HepG2 (cell line): Measurements from ENCODE around the gene PDGFD. TPM values are rescaled to one million over a fixed set of nuclear protein-coding genes. Genes with fewer than 3 reads are reported as not detected.

Experiments used
- ATAC-seq: fragments of 200-7000 bp; cut with Tn5 transposase; 3 replicates; pipeline ENCODE4 v1.9.1; 2020; ENCODE audit warnings: mild to moderate bottlenecking, moderate library complexity
- BruUV-seq: library from RNA; stranded (reverse); fragments of 400-500 nt; replicated peaks from 2 replicates; lab custom pipeline; 2021; lab: Mats Ljungman, UMichigan
- CTCF ChIA-PET: fragments of 300-600 bp; formaldehyde crosslinking; extraction: SDS; loops from one replicate; lab custom pipeline; 2021; ENCODE audit warnings: low total read pairs, inconsistent platforms, low intra/inter-chr PET ratio; lab: Yijun Ruan, JAX
- POLR2A ChIA-PET: fragments of 350-600 bp; sonication (Branson Sonifier 250); formaldehyde crosslinking; loops from one replicate; lab custom pipeline; 2020; ENCODE audit warnings: antibody characterized with exemption, inconsistent platforms; lab: Yijun Ruan, JAX
- DNase-seq: peaks from one replicate; pipeline ENCODE4 v3.0.0-alpha.2; 2015; ENCODE audit warnings: low spot score
- FAIRE-seq: peaks from 3 replicates; lab custom pipeline; 2011; peaks lifted over from hg19 to GRCh38; lab: Jason Lieb, UNC
- H2AFZ ChIP-seq: one replicate; pipeline ENCODE4 v1.6.1; 2011; ENCODE audit warnings: low read length, inconsistent platforms
- H3K27ac ChIP-seq: fragments of 300-600 bp; 3 replicates; pipeline ENCODE4 v1.8.0; 2011; ENCODE audit warnings: mixed run types, mild to moderate bottlenecking, mixed read lengths, low read length, inconsistent platforms; ENCODE audit not compliant: insufficient read depth; ENCODE audit errors: extremely low read length
- H3K27me3 ChIP-seq, 2 experiments: fragments of 200-600 bp in 1 of 2; 2 replicates in 1 of 2; 3 replicates in 1 of 2; pipeline versions ENCODE4 v1.6.0 to v1.8.0; 2011; ENCODE audit warnings: low read length in 2 of 2, mild to moderate bottlenecking in 2 of 2, moderate library complexity in 2 of 2, inconsistent platforms in 1 of 2; ENCODE audit not compliant: insufficient read depth in 2 of 2, control insufficient read depth in 1 of 2
- H3K36me3 ChIP-seq, 2 experiments: fragments of 200-600 bp in 1 of 2; replicated peaks in 1 of 2; 2 replicates in 1 of 2; 3 replicates in 1 of 2; pipeline versions ENCODE4 v1.5.1 to v1.8.0; 2011; ENCODE audit warnings: low read length in 2 of 2, inconsistent platforms in 1 of 2; ENCODE audit not compliant: insufficient read depth in 2 of 2, control insufficient read depth in 1 of 2
- H3K4me1 ChIP-seq: 2 replicates; pipeline ENCODE4 v1.5.1; 2012; ENCODE audit warnings: low read length, inconsistent platforms; ENCODE audit not compliant: insufficient read depth
- H3K4me2 ChIP-seq: 2 replicates; pipeline ENCODE4 v1.6.0; 2011; ENCODE audit warnings: low read depth, low read length, inconsistent platforms
- H3K4me3 ChIP-seq, 3 experiments: fragments of 200-600 bp in 1 of 3; sonication (generic), shearing (Covaris generic) in 1 of 3; replicated peaks in 1 of 3; 2 replicates each; pipeline ENCODE4 v1.5.1; 2011 to 2016; ENCODE audit warnings: low read length in 3 of 3, inconsistent platforms in 2 of 3, low read depth in 2 of 3, mild to moderate bottlenecking in 2 of 3, control low read depth in 1 of 3, mixed read lengths in 1 of 3; ENCODE audit not compliant: insufficient read depth in 1 of 3
- H3K79me2 ChIP-seq: one replicate; pipeline ENCODE4 v1.6.1; 2011; ENCODE audit warnings: low read length, inconsistent platforms; ENCODE audit not compliant: insufficient read depth
- H3K9ac ChIP-seq: 2 replicates; pipeline ENCODE4 v1.6.0; 2011; ENCODE audit warnings: mild to moderate bottlenecking, low read depth, low read length, inconsistent platforms; ENCODE audit not compliant: insufficient read depth
- H3K9me3 ChIP-seq: 2 replicates; pipeline ENCODE4 v1.5.1; 2012; ENCODE audit warnings: mild to moderate bottlenecking, low read length
- H4K20me1 ChIP-seq: 2 replicates; pipeline ENCODE4 v1.6.0; 2011; ENCODE audit warnings: inconsistent platforms, mild to moderate bottlenecking, low read length, moderate library complexity; ENCODE audit not compliant: insufficient read depth
- CC2D1A ChIP-seq: sonication (generic); formaldehyde crosslinking; IDR thresholded peaks from 2 replicates; pipeline ENCODE4 v1.8.1; 2023; ENCODE audit warnings: mild to moderate bottlenecking, missing genetic modification reagents
- MTF2 ChIP-seq: sonication (generic); formaldehyde crosslinking; IDR thresholded peaks from 2 replicates; pipeline ENCODE4 v1.5.0; 2020; ENCODE audit warnings: missing genetic modification reagents, borderline replicate concordance
- SKI ChIP-seq: fragments of 450-650 bp; IDR thresholded peaks from one replicate; pipeline ENCODE4 v1.6.1; 2018; ENCODE audit warnings: mild to moderate bottlenecking; ENCODE audit not compliant: partially characterized antibody
- XRCC5 ChIP-seq: fragments of 200-400 bp; formaldehyde crosslinking; optimal IDR thresholded peaks from 2 replicates; pipeline ENCODE3; 2017; ENCODE audit warnings: mild to moderate bottlenecking, low read length
- ZEB1 ChIP-seq: IDR thresholded peaks from 2 replicates; pipeline ENCODE4 v1.6.1; 2012; ENCODE audit warnings: mild to moderate bottlenecking, low read depth, inconsistent platforms; ENCODE audit not compliant: insufficient replicate concordance
- ZNF121 ChIP-seq: sonication (generic); formaldehyde crosslinking; IDR thresholded peaks from 2 replicates; pipeline ENCODE4 v1.5.0; 2020; ENCODE audit warnings: mild to moderate bottlenecking, missing genetic modification reagents
- ZNF614 ChIP-seq: IDR thresholded peaks from 2 replicates; pipeline ENCODE4 v1.6.1; 2018; ENCODE audit warnings: missing biosample characterization, missing genetic modification reagents, inconsistent platforms, borderline replicate concordance
- ZSCAN29 ChIP-seq: sonication (generic); formaldehyde crosslinking; conservative IDR thresholded peaks from 2 replicates; pipeline ENCODE4 v1.4.0; 2020; ENCODE audit warnings: mild to moderate bottlenecking, missing genetic modification reagents
- ZSCAN30 ChIP-seq: sonication (generic); formaldehyde crosslinking; IDR thresholded peaks from 2 replicates; pipeline ENCODE4 v1.5.0; 2020; ENCODE audit warnings: mild to moderate bottlenecking, missing genetic modification reagents
- ZSCAN31 ChIP-seq: sonication (generic); formaldehyde crosslinking; IDR thresholded peaks from 2 replicates; pipeline ENCODE4 v1.5.0; 2020; ENCODE audit warnings: low read depth, mild to moderate bottlenecking, missing genetic modification reagents
- in situ Hi-C: cut with HindIII; loops from 2 replicates; pipeline ENCODE4 v1.10.0; 2017; ENCODE audit warnings: low pct_unique_long_range_greater_than_20kb; ENCODE audit not compliant: extremely low pct_ligation_motif_present
- intact Hi-C: fragments of 100-400 bp; cut with micrococcal nuclease; formaldehyde crosslinking; loops from one replicate; pipeline ENCODE4 v1.10.0; 2022; ENCODE audit not compliant: unreplicated experiment
- polyA plus RNA-seq, 8 experiments: library from polyadenylated mRNA; depleted of rRNA in 3 of 8; stranded (reverse) in 7 of 8; unstranded in 1 of 8; fragments of >200 nt; fragmentation: Illumina TruSeq in 4 of 8; extraction: Trizol in 4 of 8; gene quantifications; 2 replicates each; pipeline versions ENCODE4 v1.2.1 to v1.2.3, GENCODE V29; 2011 to 2016; ENCODE audit warnings: low read depth in 4 of 8, missing spikeins in 1 of 8, mixed read lengths in 1 of 8; ENCODE audit not compliant: insufficient read depth in 1 of 8
- total RNA-seq, 5 experiments: library from RNA; depleted of rRNA; stranded (reverse); fragments of >200 nt; fragmentation: Illumina TruSeq; extraction: Trizol; gene quantifications; 2 replicates each; pipeline ENCODE4 v1.2.3, GENCODE V29; 2016; ENCODE audit warnings: low read depth in 1 of 5
- TF ChIP-seq, protein P1 (sequence below): sonication (generic); formaldehyde crosslinking; IDR thresholded peaks from 2 replicates; pipeline ENCODE4 v1.5.0; 2020; ENCODE audit warnings: missing genetic modification reagents, mild to moderate bottlenecking, borderline replicate concordance
- TF ChIP-seq, protein P2 (sequence below): sonication (generic); formaldehyde crosslinking; IDR thresholded peaks from 2 replicates; pipeline ENCODE4 v1.9.0; 2022; ENCODE audit warnings: missing genetic modification reagents, mild to moderate bottlenecking, borderline replicate concordance
- TF ChIP-seq, protein P3 (sequence below): sonication (generic); formaldehyde crosslinking; IDR thresholded peaks from 2 replicates; pipeline ENCODE4 v1.4.0; 2020; ENCODE audit warnings: missing genetic modification reagents, borderline replicate concordance
- TF ChIP-seq, protein P4 (sequence below): IDR thresholded peaks from 2 replicates; pipeline ENCODE4 v1.6.1; 2016; ENCODE audit warnings: missing compliant biosample characterization, missing genetic modification reagents, borderline replicate concordance
- TF ChIP-seq, protein P5 (sequence below): sonication (generic); formaldehyde crosslinking; IDR thresholded peaks from 2 replicates; pipeline ENCODE4 v1.8.1; 2022; ENCODE audit warnings: mild to moderate bottlenecking, missing genetic modification reagents

Gene PDGFD
- total and polyA plus RNA-seq, 2 of the 13 experiments (the other 11 are each of a cell fraction or from before 2014, with no cell fraction given), result 0.09 to 0.29 TPM

- no peaks in the 10 kb centered on the region for H4K20me1 ChIP-seq
- no peaks in the 10 kb centered on the region for H3K27me3 ChIP-seq
- H3K27ac ChIP-seq, result no peak overlapping the region
- ChIA-PET CTCF (no interaction called here), POLR2A (no interaction called here)
- in situ Hi-C loops, result no loop called here
- no peak for ATAC-seq
- H3K4me2 ChIP-seq, result no peak overlapping the region
- no peaks in the 10 kb centered on the region for H3K79me2 ChIP-seq
- H3K9ac ChIP-seq, result no peak overlapping the region
- H3K36me3 ChIP-seq, result no peaks in the 10 kb centered on the region
- no peaks in the 10 kb centered on the region for H3K4me1 ChIP-seq
- intact Hi-C loops, result no loop called here
- no peak for FAIRE-seq
- DNase-seq, result no peak
- H2AFZ ChIP-seq, result no peak overlapping the region
- H3K9me3 ChIP-seq, result peaks cover 12% of the 10 kb centered on the region; the same call in 1 of the 2 replicates
- no TSS peak for BruUV-seq
- no peak overlapping the region for H3K4me3 ChIP-seq
- TF ChIP-seq ZSCAN29 (CRISPR knock-in tag) (no peak), MTF2 (CRISPR knock-in tag) (no peak), ZNF121 (CRISPR knock-in tag) (no peak), ZEB1 (no peak), ZSCAN30 (CRISPR knock-in tag) (no peak), ZSCAN31 (no peak), XRCC5 (no peak), CC2D1A (no peak), SKI (no peak), ZNF614 (CRISPR knock-in tag) (no peak)
- TF ChIP-seq, protein P1, sequence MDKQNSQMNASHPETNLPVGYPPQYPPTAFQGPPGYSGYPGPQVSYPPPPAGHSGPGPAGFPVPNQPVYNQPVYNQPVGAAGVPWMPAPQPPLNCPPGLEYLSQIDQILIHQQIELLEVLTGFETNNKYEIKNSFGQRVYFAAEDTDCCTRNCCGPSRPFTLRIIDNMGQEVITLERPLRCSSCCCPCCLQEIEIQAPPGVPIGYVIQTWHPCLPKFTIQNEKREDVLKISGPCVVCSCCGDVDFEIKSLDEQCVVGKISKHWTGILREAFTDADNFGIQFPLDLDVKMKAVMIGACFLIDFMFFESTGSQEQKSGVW (CRISPR knock-in tag), result no peak
- TF ChIP-seq, protein P2, sequence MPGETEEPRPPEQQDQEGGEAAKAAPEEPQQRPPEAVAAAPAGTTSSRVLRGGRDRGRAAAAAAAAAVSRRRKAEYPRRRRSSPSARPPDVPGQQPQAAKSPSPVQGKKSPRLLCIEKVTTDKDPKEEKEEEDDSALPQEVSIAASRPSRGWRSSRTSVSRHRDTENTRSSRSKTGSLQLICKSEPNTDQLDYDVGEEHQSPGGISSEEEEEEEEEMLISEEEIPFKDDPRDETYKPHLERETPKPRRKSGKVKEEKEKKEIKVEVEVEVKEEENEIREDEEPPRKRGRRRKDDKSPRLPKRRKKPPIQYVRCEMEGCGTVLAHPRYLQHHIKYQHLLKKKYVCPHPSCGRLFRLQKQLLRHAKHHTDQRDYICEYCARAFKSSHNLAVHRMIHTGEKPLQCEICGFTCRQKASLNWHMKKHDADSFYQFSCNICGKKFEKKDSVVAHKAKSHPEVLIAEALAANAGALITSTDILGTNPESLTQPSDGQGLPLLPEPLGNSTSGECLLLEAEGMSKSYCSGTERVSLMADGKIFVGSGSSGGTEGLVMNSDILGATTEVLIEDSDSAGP (CRISPR knock-in tag), result no peak
- TF ChIP-seq, protein P3, sequence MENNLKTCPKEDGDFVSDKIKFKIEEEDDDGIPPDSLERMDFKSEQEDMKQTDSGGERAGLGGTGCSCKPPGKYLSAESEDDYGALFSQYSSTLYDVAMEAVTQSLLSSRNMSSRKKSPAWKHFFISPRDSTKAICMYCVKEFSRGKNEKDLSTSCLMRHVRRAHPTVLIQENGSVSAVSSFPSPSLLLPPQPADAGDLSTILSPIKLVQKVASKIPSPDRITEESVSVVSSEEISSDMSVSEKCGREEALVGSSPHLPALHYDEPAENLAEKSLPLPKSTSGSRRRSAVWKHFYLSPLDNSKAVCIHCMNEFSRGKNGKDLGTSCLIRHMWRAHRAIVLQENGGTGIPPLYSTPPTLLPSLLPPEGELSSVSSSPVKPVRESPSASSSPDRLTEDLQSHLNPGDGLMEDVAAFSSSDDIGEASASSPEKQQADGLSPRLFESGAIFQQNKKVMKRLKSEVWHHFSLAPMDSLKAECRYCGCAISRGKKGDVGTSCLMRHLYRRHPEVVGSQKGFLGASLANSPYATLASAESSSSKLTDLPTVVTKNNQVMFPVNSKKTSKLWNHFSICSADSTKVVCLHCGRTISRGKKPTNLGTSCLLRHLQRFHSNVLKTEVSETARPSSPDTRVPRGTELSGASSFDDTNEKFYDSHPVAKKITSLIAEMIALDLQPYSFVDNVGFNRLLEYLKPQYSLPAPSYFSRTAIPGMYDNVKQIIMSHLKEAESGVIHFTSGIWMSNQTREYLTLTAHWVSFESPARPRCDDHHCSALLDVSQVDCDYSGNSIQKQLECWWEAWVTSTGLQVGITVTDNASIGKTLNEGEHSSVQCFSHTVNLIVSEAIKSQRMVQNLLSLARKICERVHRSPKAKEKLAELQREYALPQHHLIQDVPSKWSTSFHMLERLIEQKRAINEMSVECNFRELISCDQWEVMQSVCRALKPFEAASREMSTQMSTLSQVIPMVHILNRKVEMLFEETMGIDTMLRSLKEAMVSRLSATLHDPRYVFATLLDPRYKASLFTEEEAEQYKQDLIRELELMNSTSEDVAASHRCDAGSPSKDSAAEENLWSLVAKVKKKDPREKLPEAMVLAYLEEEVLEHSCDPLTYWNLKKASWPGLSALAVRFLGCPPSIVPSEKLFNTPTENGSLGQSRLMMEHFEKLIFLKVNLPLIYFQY, result no peak
- TF ChIP-seq, protein P4, sequence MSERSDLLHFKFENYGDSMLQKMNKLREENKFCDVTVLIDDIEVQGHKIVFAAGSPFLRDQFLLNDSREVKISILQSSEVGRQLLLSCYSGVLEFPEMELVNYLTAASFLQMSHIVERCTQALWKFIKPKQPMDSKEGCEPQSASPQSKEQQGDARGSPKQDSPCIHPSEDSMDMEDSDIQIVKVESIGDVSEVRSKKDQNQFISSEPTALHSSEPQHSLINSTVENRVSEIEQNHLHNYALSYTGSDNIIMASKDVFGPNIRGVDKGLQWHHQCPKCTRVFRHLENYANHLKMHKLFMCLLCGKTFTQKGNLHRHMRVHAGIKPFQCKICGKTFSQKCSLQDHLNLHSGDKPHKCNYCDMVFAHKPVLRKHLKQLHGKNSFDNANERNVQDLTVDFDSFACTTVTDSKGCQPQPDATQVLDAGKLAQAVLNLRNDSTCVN (CRISPR knock-in tag), result no peak
- TF ChIP-seq, protein P5, sequence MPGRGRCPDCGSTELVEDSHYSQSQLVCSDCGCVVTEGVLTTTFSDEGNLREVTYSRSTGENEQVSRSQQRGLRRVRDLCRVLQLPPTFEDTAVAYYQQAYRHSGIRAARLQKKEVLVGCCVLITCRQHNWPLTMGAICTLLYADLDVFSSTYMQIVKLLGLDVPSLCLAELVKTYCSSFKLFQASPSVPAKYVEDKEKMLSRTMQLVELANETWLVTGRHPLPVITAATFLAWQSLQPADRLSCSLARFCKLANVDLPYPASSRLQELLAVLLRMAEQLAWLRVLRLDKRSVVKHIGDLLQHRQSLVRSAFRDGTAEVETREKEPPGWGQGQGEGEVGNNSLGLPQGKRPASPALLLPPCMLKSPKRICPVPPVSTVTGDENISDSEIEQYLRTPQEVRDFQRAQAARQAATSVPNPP, result no peak
Observed at GRCh38 chr11:103964390-103964789, 199.6 kb downstream of the PDGFD start.
